GM18867 (cell line): Measurements from ENCODE around the gene OR4N5.

Experiments used
- ATAC-seq: cut with Tn5 transposase; IDR thresholded peaks from one replicate; pipeline ENCODE4 v1.9.1; 2021; ENCODE audit warnings: mild to moderate bottlenecking, moderate library complexity; ENCODE audit not compliant: unreplicated experiment

Gene OR4N5

DNA sequence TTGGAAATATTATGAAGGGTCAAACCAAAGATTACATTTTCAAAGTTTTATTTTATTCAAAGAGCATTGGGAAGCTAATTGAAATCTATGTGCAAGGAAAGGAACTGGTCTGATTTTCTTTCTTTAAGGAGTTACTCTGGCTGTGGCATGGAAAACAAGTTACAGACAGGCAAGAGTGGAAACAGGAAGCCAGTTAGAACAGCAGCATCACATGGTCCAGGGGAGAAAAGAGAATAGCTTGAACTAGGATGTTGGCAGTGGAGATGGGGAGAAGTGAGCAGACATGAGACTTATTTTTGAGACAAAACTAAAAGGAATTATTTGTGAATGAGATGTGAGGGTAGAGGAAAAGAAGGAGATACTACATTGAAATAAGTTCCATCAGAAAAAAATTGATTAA is 55.5 kb downstream of the OR4N5 start:
- no peak for ATAC-seq
